HCT116 (cell line): ENCODE measurements around the gene CNPY3. TPM values are rescaled to one million over a fixed set of nuclear protein-coding genes. Genes with fewer than 3 reads are reported as not detected.
"Not testable (repeated sequence)": the region's sequence is repeated elsewhere in the genome, so short reads cannot be mapped to it uniquely, and the experiment has no call there.

Source experiments
- ATAC-seq: fragments of 200-7000 bp; cut with Tn5 transposase; 2 replicates; pipeline ENCODE4 v1.9.1; 2020; ENCODE audit warnings: mild to moderate bottlenecking, moderate library complexity
- BruUV-seq: library from RNA; stranded (reverse); fragments of 400-500 nt; replicated peaks from 2 replicates; lab custom pipeline; 2021; lab: Mats Ljungman, UMichigan
- CTCF ChIA-PET: fragments of 300-600 bp; sonication (Branson Sonifier 250); formaldehyde crosslinking; loops from one replicate; lab custom pipeline; 2021; ENCODE audit warnings: antibody characterized with exemption; lab: Charles Lee
- POLR2A ChIA-PET: fragments of 300-600, 350-600 bp; sonication (Branson Sonifier 250); formaldehyde crosslinking; loops from one replicate; lab custom pipeline; 2021; ENCODE audit warnings: antibody characterized with exemption; lab: Charles Lee
- RAD21 ChIA-PET, 2 experiments: fragments of 300-600 bp; sonication (Branson Sonifier 250); formaldehyde crosslinking; loops; one replicate each; lab custom pipeline; 2023; ENCODE audit warnings: low total read pairs in 2 of 2; ENCODE audit not compliant: uncharacterized antibody in 2 of 2, unreplicated experiment in 2 of 2, low non-redundant PET in 1 of 2; lab: Charles Lee
- DNase-seq: peaks from one replicate; pipeline ENCODE4 v3.0.0-alpha.2; 2010; ENCODE audit warnings: low read depth, low spot score
- H2AFZ ChIP-seq: fragments of 200-600 bp; shearing (Covaris generic), sonication (generic); 2 replicates; pipeline ENCODE4 v1.6.1; 2017; ENCODE audit warnings: low read depth, mixed run types, mixed read lengths, antibody characterized with exemption, low read length; ENCODE audit not compliant: poor library complexity, severe bottlenecking
- H3K27ac ChIP-seq: 2 replicates; pipeline ENCODE4 v1.5.1; 2012; ENCODE audit warnings: low read depth, low read length
- H3K27me3 ChIP-seq: fragments of 200-600 bp; sonication (generic); 2 replicates; pipeline ENCODE4 v1.6.1; 2016; ENCODE audit warnings: mixed run types, low read length, mixed read lengths; ENCODE audit not compliant: insufficient read depth
- H3K36me3 ChIP-seq, 2 experiments: fragments of 200-500 bp in 1 of 2; fragments of 200-600 bp in 1 of 2; sonication (Bioruptor generic) in 1 of 2; sonication (generic) in 1 of 2; 2 replicates each; pipeline versions ENCODE4 v1.5.1 to v1.6.1; 2014 to 2016; ENCODE audit warnings: low read length in 2 of 2, inconsistent platforms in 1 of 2, mixed read lengths in 1 of 2, mixed run types in 1 of 2; ENCODE audit not compliant: insufficient read depth in 2 of 2, control insufficient read depth in 1 of 2
- H3K4me1 ChIP-seq, 2 experiments: fragments of 200-600 bp in 1 of 2; sonication (generic) in 1 of 2; 2 replicates each; pipeline versions ENCODE4 v1.5.1 to v1.6.1; 2012 to 2017; ENCODE audit warnings: low read length in 2 of 2, inconsistent platforms in 1 of 2, mild to moderate bottlenecking in 1 of 2, mixed read lengths in 1 of 2, mixed run types in 1 of 2, moderate library complexity in 1 of 2; ENCODE audit not compliant: insufficient read depth in 2 of 2, control insufficient read depth in 1 of 2
- H3K4me2 ChIP-seq: fragments of 200-600 bp; sonication (generic); 2 replicates; pipeline ENCODE4 v1.6.1; 2017; ENCODE audit warnings: mixed run types, low read length, mixed read lengths
- H3K4me3 ChIP-seq, 2 experiments: fragments of 200-600 bp in 1 of 2; sonication (generic) in 1 of 2; replicated peaks in 1 of 2; 2 replicates each; pipeline ENCODE4 v1.5.1; 2011 to 2016; ENCODE audit warnings: low read length in 2 of 2, control low read depth in 1 of 2, low read depth in 1 of 2, mild to moderate bottlenecking in 1 of 2, mixed read lengths in 1 of 2, mixed run types in 1 of 2
- H3K79me2 ChIP-seq: fragments of 200-600 bp; sonication (generic); 2 replicates; pipeline ENCODE4 v1.6.1; 2017; ENCODE audit warnings: mild to moderate bottlenecking, mixed run types, low read length, moderate library complexity, mixed read lengths; ENCODE audit not compliant: insufficient read depth
- H3K9ac ChIP-seq: fragments of 200-600 bp; sonication (generic); 2 replicates; pipeline ENCODE4 v1.6.1; 2016; ENCODE audit warnings: low read length, mixed read lengths
- H3K9me2 ChIP-seq: fragments of 200-600 bp; sonication (generic), shearing (Covaris generic); 2 replicates; pipeline ENCODE4 v1.6.1; 2017; ENCODE audit warnings: mixed run types, mild to moderate bottlenecking, moderate library complexity; ENCODE audit not compliant: insufficient read depth
- H3K9me3 ChIP-seq, 2 experiments: fragments of 200-500 bp in 1 of 2; fragments of 200-600 bp in 1 of 2; sonication (Bioruptor generic) in 1 of 2; sonication (generic) in 1 of 2; 2 replicates each; pipeline ENCODE4 v1.6.1; 2014 to 2017; ENCODE audit warnings: low read length in 2 of 2, mixed read lengths in 2 of 2, inconsistent platforms in 1 of 2, low read depth in 1 of 2, mild to moderate bottlenecking in 1 of 2, mixed run types in 1 of 2, moderate library complexity in 1 of 2; ENCODE audit not compliant: control insufficient read depth in 1 of 2, insufficient read depth in 1 of 2
- H4K20me1 ChIP-seq: fragments of 200-600 bp; sonication (generic), shearing (Covaris generic); 2 replicates; pipeline ENCODE4 v1.6.1; 2017; ENCODE audit warnings: mixed run types, mild to moderate bottlenecking, moderate library complexity; ENCODE audit not compliant: insufficient read depth
- POLR2AphosphoS5 ChIP-seq: IDR thresholded peaks from 2 replicates; pipeline ENCODE4 v1.6.1; 2011; ENCODE audit warnings: mild to moderate bottlenecking, low read depth, low read length, moderate library complexity
- intact Hi-C: fragments of 100-400 bp; cut with micrococcal nuclease; formaldehyde crosslinking; loops from 2 replicates; pipeline ENCODE4 v1.10.0; 2022
- total RNA-seq: library from RNA; stranded (reverse); gene quantifications from one replicate; pipeline ENCODE4 v1.2.1, GENCODE V29; 2021; ENCODE audit not compliant: unreplicated experiment
- TF ChIP-seq, protein P1 (sequence below): IDR thresholded peaks from 2 replicates; pipeline ENCODE4 v1.6.1; 2011; ENCODE audit warnings: mild to moderate bottlenecking, low read length, moderate library complexity; ENCODE audit not compliant: insufficient replicate concordance; ENCODE audit errors: extremely low read depth

Gene CNPY3
- total RNA-seq, 1 experiment from 2014 or later, result 49.1 TPM

DNA sequence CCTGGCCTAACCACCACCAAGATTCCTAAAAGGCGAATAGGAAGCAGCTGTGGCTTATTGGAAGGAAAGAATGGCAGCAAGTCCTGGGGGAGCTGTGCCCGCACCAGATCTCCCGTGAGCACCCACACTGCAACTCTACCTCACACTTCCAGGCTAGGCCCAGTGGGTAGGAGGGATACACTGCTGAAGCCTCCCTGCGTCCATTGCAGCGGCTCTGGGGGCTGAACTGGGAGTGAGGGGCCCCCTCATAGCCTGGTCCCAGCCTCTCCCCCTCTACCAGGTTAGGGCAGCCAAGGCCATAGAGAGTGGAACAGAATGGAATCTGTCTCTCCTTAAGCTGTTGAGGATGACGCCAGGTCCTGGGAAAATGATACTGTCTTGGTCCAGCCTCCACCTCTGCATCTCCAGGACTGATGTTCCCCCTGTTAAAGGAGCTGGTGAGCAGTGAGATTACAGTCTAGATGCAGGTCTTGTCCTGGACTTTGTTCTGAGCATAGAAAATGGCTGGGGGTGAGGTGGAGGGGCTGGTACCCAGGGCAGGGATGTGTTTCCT is 11.3 kb downstream of the CNPY3 start:
- Histone ChIP-seq H2AFZ (no peak overlapping the region), H3K79me2 (no peaks in the 10 kb centered on the region), H3K4me2 (no peak overlapping the region), H4K20me1 (no peaks in the 10 kb centered on the region), H3K4me1 (no peaks in the 10 kb centered on the region), H3K36me3 (peaks cover 10 to 11% of the 10 kb centered on the region in 2 experiments; a peak in 3 of 4 replicates), H3K27ac (no peak overlapping the region), H3K27me3 (no peaks in the 10 kb centered on the region), H3K4me3 (no peak overlapping the region), H3K9ac (no peak overlapping the region), H3K9me3 (no peaks in the 10 kb centered on the region), H3K9me2 (no peaks in the 10 kb centered on the region)
- ChIA-PET POLR2A (interaction anchor here (1.3 kb wide), 1 partner anchor 11 kb away, joined by 4 read pairs; the partner anchor contains the start of gene CNPY3), CTCF (no interaction called here), RAD21 (interaction anchor here in 1 of 2 experiments (0.7 kb wide), 1 partner anchor 39 kb away, joined by 4 read pairs; no protein-coding TSS in a partner anchor)
- intact Hi-C loops, result no loop called here
- ATAC-seq (no peak), DNase-seq (no peak)
- no TSS peak for BruUV-seq
- TF ChIP-seq, protein P1, sequence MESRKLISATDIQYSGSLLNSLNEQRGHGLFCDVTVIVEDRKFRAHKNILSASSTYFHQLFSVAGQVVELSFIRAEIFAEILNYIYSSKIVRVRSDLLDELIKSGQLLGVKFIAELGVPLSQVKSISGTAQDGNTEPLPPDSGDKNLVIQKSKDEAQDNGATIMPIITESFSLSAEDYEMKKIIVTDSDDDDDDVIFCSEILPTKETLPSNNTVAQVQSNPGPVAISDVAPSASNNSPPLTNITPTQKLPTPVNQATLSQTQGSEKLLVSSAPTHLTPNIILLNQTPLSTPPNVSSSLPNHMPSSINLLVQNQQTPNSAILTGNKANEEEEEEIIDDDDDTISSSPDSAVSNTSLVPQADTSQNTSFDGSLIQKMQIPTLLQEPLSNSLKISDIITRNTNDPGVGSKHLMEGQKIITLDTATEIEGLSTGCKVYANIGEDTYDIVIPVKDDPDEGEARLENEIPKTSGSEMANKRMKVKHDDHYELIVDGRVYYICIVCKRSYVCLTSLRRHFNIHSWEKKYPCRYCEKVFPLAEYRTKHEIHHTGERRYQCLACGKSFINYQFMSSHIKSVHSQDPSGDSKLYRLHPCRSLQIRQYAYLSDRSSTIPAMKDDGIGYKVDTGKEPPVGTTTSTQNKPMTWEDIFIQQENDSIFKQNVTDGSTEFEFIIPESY, result no peak
- peak; percentile 11; the same call in 1 of the 2 replicates for TF ChIP-seq POLR2AphosphoS5

DNA sequence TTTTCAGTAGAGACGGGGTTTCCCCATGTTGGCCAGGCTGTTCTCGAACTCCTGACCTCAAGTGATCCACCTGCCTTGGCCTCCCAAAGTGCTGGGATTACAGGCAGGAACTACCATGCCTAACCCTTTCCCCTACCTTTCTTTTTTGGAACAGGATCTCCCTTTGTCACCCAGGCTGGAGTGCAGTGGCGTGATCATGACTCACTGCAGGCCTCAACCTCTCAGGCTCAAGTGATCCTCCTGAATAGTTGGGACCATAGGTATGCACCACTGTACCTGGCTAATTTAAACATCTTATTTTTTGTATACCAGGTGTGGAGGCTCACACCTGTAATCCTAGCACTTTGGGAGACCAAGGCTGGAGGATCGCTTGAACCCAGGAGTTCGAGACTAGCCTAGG is 12.1 kb downstream of the CNPY3 start:
- H3K9ac ChIP-seq, ATAC-seq, H3K4me1 ChIP-seq, H3K27ac ChIP-seq, H2AFZ ChIP-seq, H3K9me2 ChIP-seq, H3K79me2 ChIP-seq, intact Hi-C loops, CTCF ChIA-PET, H3K4me2 ChIP-seq, H3K4me3 ChIP-seq, H4K20me1 ChIP-seq, BruUV-seq, H3K27me3 ChIP-seq, DNase-seq, H3K36me3 ChIP-seq, RAD21 ChIA-PET, H3K9me3 ChIP-seq: not testable (repeated sequence)
- POLR2A ChIA-PET, result interaction anchor here (1.3 kb wide), 1 partner anchor 12 kb away, joined by 4 read pairs; the partner anchor contains the start of gene CNPY3
